ENCODE measurements around the gene ITGB8.

DNA sequence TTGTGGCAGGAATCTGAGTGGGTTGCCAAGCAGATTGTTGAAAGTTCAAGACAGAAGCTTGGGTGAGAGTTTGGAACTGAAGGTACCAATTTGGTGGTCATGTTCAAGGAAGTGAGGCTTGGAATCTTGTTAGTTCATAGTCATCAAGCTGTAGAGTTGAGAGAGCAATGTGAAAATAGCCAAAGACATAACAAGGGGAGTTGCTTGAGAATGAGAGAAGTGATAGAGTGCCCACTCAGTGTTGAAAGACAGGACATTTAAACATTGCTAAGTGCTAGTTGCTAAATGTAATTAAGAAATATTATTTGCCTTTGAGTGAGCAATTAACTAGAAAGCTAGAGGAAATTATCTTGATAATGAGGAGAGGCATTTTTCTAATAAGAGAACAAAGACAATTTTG, 17.0 kb downstream of the ITGB8 start:
- TF ChIP-seq, protein P1, sequence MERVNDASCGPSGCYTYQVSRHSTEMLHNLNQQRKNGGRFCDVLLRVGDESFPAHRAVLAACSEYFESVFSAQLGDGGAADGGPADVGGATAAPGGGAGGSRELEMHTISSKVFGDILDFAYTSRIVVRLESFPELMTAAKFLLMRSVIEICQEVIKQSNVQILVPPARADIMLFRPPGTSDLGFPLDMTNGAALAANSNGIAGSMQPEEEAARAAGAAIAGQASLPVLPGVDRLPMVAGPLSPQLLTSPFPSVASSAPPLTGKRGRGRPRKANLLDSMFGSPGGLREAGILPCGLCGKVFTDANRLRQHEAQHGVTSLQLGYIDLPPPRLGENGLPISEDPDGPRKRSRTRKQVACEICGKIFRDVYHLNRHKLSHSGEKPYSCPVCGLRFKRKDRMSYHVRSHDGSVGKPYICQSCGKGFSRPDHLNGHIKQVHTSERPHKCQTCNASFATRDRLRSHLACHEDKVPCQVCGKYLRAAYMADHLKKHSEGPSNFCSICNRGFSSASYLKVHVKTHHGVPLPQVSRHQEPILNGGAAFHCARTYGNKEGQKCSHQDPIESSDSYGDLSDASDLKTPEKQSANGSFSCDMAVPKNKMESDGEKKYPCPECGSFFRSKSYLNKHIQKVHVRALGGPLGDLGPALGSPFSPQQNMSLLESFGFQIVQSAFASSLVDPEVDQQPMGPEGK (CRISPR knock-in tag; IDR thresholded peaks at IDR 0.05; ENCODE audit: borderline replicate concordance) = no peak
- TF ChIP-seq ZFP3 (CRISPR knock-in tag; IDR thresholded peaks at IDR 0.05) (no peak), ZC3H10 (CRISPR knock-in tag; IDR thresholded peaks at IDR 0.05) (no peak), RARB (CRISPR knock-in tag; IDR thresholded peaks at IDR 0.05) (no peak), ISL1 (CRISPR knock-in tag; IDR thresholded peaks at IDR 0.05) (no peak), CSDC2 (CRISPR knock-in tag; IDR thresholded peaks at IDR 0.05) (no peak), ARNTL (CRISPR knock-in tag; IDR thresholded peaks at IDR 0.05; ENCODE audit: borderline replicate concordance, low read depth) (no peak), OSR1 (CRISPR knock-in tag; IDR thresholded peaks at IDR 0.05) (no peak), ZFP30 (CRISPR knock-in tag; IDR thresholded peaks at IDR 0.05) (no peak), PPARA (CRISPR knock-in tag; IDR thresholded peaks at IDR 0.05; ENCODE audit: borderline replicate concordance) (no peak), TOX (CRISPR knock-in tag; IDR thresholded peaks at IDR 0.05; ENCODE audit: borderline replicate concordance) (no peak)
- TF ChIP-seq, protein P2, sequence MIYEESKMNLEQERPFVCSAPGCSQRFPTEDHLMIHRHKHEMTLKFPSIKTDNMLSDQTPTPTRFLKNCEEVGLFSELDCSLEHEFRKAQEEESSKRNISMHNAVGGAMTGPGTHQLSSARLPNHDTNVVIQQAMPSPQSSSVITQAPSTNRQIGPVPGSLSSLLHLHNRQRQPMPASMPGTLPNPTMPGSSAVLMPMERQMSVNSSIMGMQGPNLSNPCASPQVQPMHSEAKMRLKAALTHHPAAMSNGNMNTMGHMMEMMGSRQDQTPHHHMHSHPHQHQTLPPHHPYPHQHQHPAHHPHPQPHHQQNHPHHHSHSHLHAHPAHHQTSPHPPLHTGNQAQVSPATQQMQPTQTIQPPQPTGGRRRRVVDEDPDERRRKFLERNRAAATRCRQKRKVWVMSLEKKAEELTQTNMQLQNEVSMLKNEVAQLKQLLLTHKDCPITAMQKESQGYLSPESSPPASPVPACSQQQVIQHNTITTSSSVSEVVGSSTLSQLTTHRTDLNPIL (CRISPR knock-in tag; IDR thresholded peaks at IDR 0.05; ENCODE audit: low read depth) = no peak
